Neuronal stem cell (in vitro differentiated cells): ENCODE measurements around the gene FHIT.

Source experiments
- DNase-seq: peaks from one replicate; pipeline ENCODE4 v3.0.0-alpha.2; 2013; ENCODE audit warnings: low spot score
- H2AFZ ChIP-seq: one replicate; pipeline ENCODE4 v1.6.1; 2013; ENCODE audit warnings: mild to moderate bottlenecking, low read length, inconsistent platforms
- H2AK5ac ChIP-seq: 2 replicates; pipeline ENCODE4 v1.6.1; 2013; ENCODE audit warnings: low read depth, mild to moderate bottlenecking, inconsistent platforms, low read length, moderate library complexity, mixed read lengths
- H2BK120ac ChIP-seq: 2 replicates; pipeline ENCODE4 v1.6.1; 2013; ENCODE audit warnings: low read depth, mild to moderate bottlenecking, inconsistent platforms, low read length, moderate library complexity, mixed read lengths
- H2BK12ac ChIP-seq: one replicate; pipeline ENCODE4 v1.6.1; 2013; ENCODE audit warnings: low read length, inconsistent platforms
- H2BK15ac ChIP-seq: 2 replicates; pipeline ENCODE4 v1.6.1; 2013; ENCODE audit warnings: mild to moderate bottlenecking, low read length, inconsistent platforms, mixed read lengths
- H2BK5ac ChIP-seq: one replicate; pipeline ENCODE4 v1.6.1; 2013; ENCODE audit warnings: inconsistent platforms, mild to moderate bottlenecking, low read length, moderate library complexity
- H3K14ac ChIP-seq: one replicate; pipeline ENCODE4 v1.6.1; 2013; ENCODE audit warnings: low read length, inconsistent platforms
- H3K18ac ChIP-seq: 2 replicates; pipeline ENCODE4 v1.6.1; 2013; ENCODE audit warnings: low read length, inconsistent platforms
- H3K23ac ChIP-seq: 2 replicates; pipeline ENCODE4 v1.6.1; 2013; ENCODE audit warnings: low read depth, mild to moderate bottlenecking, mixed read lengths, low read length, inconsistent platforms; ENCODE audit not compliant: poor library complexity
- H3K27ac ChIP-seq: replicated peaks from 3 replicates; pipeline ENCODE4 v1.5.1; 2013; ENCODE audit warnings: low read length, inconsistent platforms
- H3K27me3 ChIP-seq, 3 experiments: 2 replicates each; pipeline ENCODE4 v1.6.1; 2013; ENCODE audit warnings: low read length in 3 of 3, mild to moderate bottlenecking in 2 of 3, inconsistent platforms in 1 of 3, low read depth in 1 of 3, mixed read lengths in 1 of 3, moderate library complexity in 1 of 3; ENCODE audit not compliant: control insufficient read depth in 3 of 3, insufficient read depth in 3 of 3
- H3K36me3 ChIP-seq, 2 donors: replicated peaks in 1 of 2; 2 replicates each; pipeline ENCODE4 v1.6.1; 2013; ENCODE audit warnings: low read length in 2 of 2; ENCODE audit not compliant: control insufficient read depth in 2 of 2, insufficient read depth in 2 of 2
- H3K4ac ChIP-seq: 2 replicates; pipeline ENCODE4 v1.6.1; 2013; ENCODE audit warnings: inconsistent platforms, mild to moderate bottlenecking, low read length, moderate library complexity
- H3K4me1 ChIP-seq, 2 donors: 1 replicate in 1 of 2; 2 replicates in 1 of 2; pipeline ENCODE4 v1.6.1; 2013; ENCODE audit warnings: low read length in 2 of 2, low read depth in 1 of 2; ENCODE audit not compliant: control insufficient read depth in 2 of 2, insufficient read depth in 1 of 2
- H3K4me2 ChIP-seq: one replicate; pipeline ENCODE4 v1.6.1; 2013; ENCODE audit warnings: mild to moderate bottlenecking, low read length, inconsistent platforms; ENCODE audit not compliant: insufficient read depth, poor library complexity, severe bottlenecking
- H3K4me3 ChIP-seq, 2 donors: 2 replicates each; pipeline ENCODE4 v1.5.1; 2013; ENCODE audit warnings: low read length in 2 of 2, mild to moderate bottlenecking in 2 of 2, inconsistent platforms in 1 of 2, moderate library complexity in 1 of 2
- H3K79me1 ChIP-seq: one replicate; pipeline ENCODE4 v1.6.1; 2013; ENCODE audit warnings: low read depth, mild to moderate bottlenecking, inconsistent platforms, low read length, moderate library complexity
- H3K9ac ChIP-seq: one replicate; pipeline ENCODE4 v1.6.1; 2013; ENCODE audit warnings: mild to moderate bottlenecking, low read depth, low read length, inconsistent platforms; ENCODE audit not compliant: poor library complexity
- H3K9me3 ChIP-seq, 2 donors: replicated peaks in 1 of 2; 2 replicates each; pipeline versions ENCODE3 to v1.6.1; 2013; ENCODE audit warnings: low read length in 2 of 2, mild to moderate bottlenecking in 2 of 2, inconsistent platforms in 1 of 2, low read depth in 1 of 2, mixed read lengths in 1 of 2, moderate library complexity in 1 of 2; ENCODE audit not compliant: control insufficient read depth in 2 of 2, insufficient read depth in 1 of 2
- H4K8ac ChIP-seq: one replicate; pipeline ENCODE4 v1.6.1; 2013; ENCODE audit warnings: low read depth, mild to moderate bottlenecking, inconsistent platforms, low read length, moderate library complexity
- H4K91ac ChIP-seq: one replicate; pipeline ENCODE4 v1.6.1; 2013; ENCODE audit warnings: low read length, low read depth, mild to moderate bottlenecking, inconsistent platforms; ENCODE audit not compliant: poor library complexity
- WGBS, 2 donors: extraction: QIAGEN DNeasy Blood & Tissue Kit; methylation state at CpG; one replicate each; pipeline ENCODE4 v1.1.7; 2013; ENCODE audit warnings: missing lambda C conversion rate in 2 of 2, mixed read lengths in 1 of 2; ENCODE audit not compliant: insufficient read length in 2 of 2, insufficient replicate concordance in 1 of 2; ENCODE audit errors: extremely low coverage in 2 of 2; 5-methylcytosine and 5-hydroxymethylcytosine counted together

Gene FHIT

GRCh38 chr3:60933824-60934223, 317.4 kb downstream of the FHIT start:
- Histone ChIP-seq H3K4me3 (no peak overlapping the region), H3K36me3 (no peaks in the 10 kb centered on the region), H3K27me3 (no peaks in the 10 kb centered on the region), H3K27ac (no peak overlapping the region), H3K14ac (no peak overlapping the region), H3K18ac (no peak overlapping the region), H3K4me1 (peaks cover 1 to 3% of the 10 kb centered on the region in 2 donors), H3K9me3 (no peaks in the 10 kb centered on the region), H2AFZ (no peak overlapping the region), H3K4ac (no peak overlapping the region), H3K23ac (no peak overlapping the region), H2BK12ac (no peak overlapping the region), H3K4me2 (no peak overlapping the region), H3K9ac (no peak overlapping the region), H2BK120ac (no peak overlapping the region), H4K91ac (no peak overlapping the region), H3K79me1 (no peaks in the 10 kb centered on the region), H2BK5ac (no peak overlapping the region), H2AK5ac (no peak overlapping the region), H2BK15ac (no peak overlapping the region), H4K8ac (no peak overlapping the region)
- no peak for DNase-seq
- WGBS, 2 donors, result no CpG with 5 or more reads among the region's 2 CpGs

- Histone ChIP-seq H2AFZ (no peak overlapping the region), H3K9me3 (no peaks in the 10 kb centered on the region), H3K36me3 (no peaks in the 10 kb centered on the region), H3K9ac (no peak overlapping the region), H3K14ac (no peak overlapping the region), H3K4me2 (no peak overlapping the region), H3K27me3 (no peaks in the 10 kb centered on the region), H3K4ac (no peak overlapping the region), H3K27ac (no peak overlapping the region), H3K18ac (no peak overlapping the region), H2BK120ac (no peak overlapping the region), H4K91ac (no peak overlapping the region), H3K4me1 (peaks cover 1 to 3% of the 10 kb centered on the region in 2 donors), H3K79me1 (no peaks in the 10 kb centered on the region), H2BK12ac (no peak overlapping the region), H2BK15ac (no peak overlapping the region), H3K23ac (no peak overlapping the region), H2BK5ac (no peak overlapping the region), H2AK5ac (no peak overlapping the region), H3K4me3 (peak overlapping the region in 1 of 2 donors; percentile 60), H4K8ac (no peak overlapping the region)
- DNase-seq, result no peak
- no CpG with 5 or more reads among the region's 1 CpG for WGBS, 2 donors
These were observed 318.6 kb downstream of the FHIT start for GRCh38 chr3:60932643-60933042.

- DNase-seq, result no peak
- Histone ChIP-seq H2AFZ (no peak overlapping the region), H3K23ac (no peak overlapping the region), H4K8ac (no peak overlapping the region), H3K27me3 (no peaks in the 10 kb centered on the region), H2BK15ac (no peak overlapping the region), H2BK5ac (no peak overlapping the region), H3K14ac (no peak overlapping the region), H2BK12ac (no peak overlapping the region), H3K9me3 (no peaks in the 10 kb centered on the region), H3K27ac (no peak overlapping the region), H3K4ac (no peak overlapping the region), H3K4me3 (no peak overlapping the region), H3K18ac (no peak overlapping the region), H3K79me1 (no peaks in the 10 kb centered on the region), H3K4me2 (no peak overlapping the region), H4K91ac (no peak overlapping the region), H3K9ac (no peak overlapping the region), H3K36me3 (no peaks in the 10 kb centered on the region), H2BK120ac (no peak overlapping the region), H3K4me1 (peaks cover 1 to 3% of the 10 kb centered on the region in 2 donors), H2AK5ac (no peak overlapping the region)
- WGBS, 2 donors, result no CpG with 5 or more reads among the region's 2 CpGs
These were observed 319.1 kb downstream of the FHIT start for GRCh38 chr3:60932170-60932569.

- DNase-seq, result no peak
- Histone ChIP-seq H3K79me1 (no peaks in the 10 kb centered on the region), H3K9me3 (no peaks in the 10 kb centered on the region), H2BK15ac (no peak overlapping the region), H3K4me3 (no peak overlapping the region), H4K8ac (no peak overlapping the region), H4K91ac (no peak overlapping the region), H3K14ac (no peak overlapping the region), H3K4me2 (no peak overlapping the region), H3K4me1 (peaks cover 0 to 1% of the 10 kb centered on the region in 2 donors), H3K36me3 (no peaks in the 10 kb centered on the region), H2BK5ac (no peak overlapping the region), H2BK12ac (no peak overlapping the region), H3K23ac (no peak overlapping the region), H2AK5ac (no peak overlapping the region), H2BK120ac (no peak overlapping the region), H3K18ac (no peak overlapping the region), H2AFZ (no peak overlapping the region), H3K27me3 (no peaks in the 10 kb centered on the region), H3K9ac (no peak overlapping the region), H3K27ac (no peak overlapping the region), H3K4ac (no peak overlapping the region)
- WGBS, 2 donors, result no CpG with 5 or more reads among the region's 7 CpGs
These were observed 319.8 kb downstream of the FHIT start for GRCh38 chr3:60931452-60931851.
